ENCODE results near the gene ARHGAP19.

GRCh38 chr10:97329766-97330165, 37.3 kb upstream of the ARHGAP19 start:
- no peak for TF ChIP-seq POLR2A (IDR thresholded peaks at IDR 0.05)
- TF ChIP-seq CTCF (IDR thresholded peaks at IDR 0.05), result no peak

Measured in thyroid gland (tissue), 4 donors.